RWPE2 (cell line): ENCODE measurements around the gene SH3D19.
"Not testable (repeated sequence)": the region's sequence is repeated elsewhere in the genome, so short reads cannot be mapped to it uniquely, and the experiment has no call there.

Source experiments
- ATAC-seq: fragments of 200-7000 bp; cut with Tn5 transposase; 3 replicates; pipeline ENCODE4 v1.9.1; 2021; ENCODE audit warnings: low read depth
- DNase-seq: peaks from one replicate; pipeline ENCODE4 v3.0.0-alpha.2; 2020; ENCODE audit warnings: low spot score
- H3K27ac ChIP-seq: fragments of 450-650 bp; 2 replicates; pipeline ENCODE4 v1.5.1; 2017; ENCODE audit warnings: mild to moderate bottlenecking; ENCODE audit not compliant: poor library complexity, severe bottlenecking
- H3K27me3 ChIP-seq: fragments of 250-450 bp; sonication (Bioruptor Pico); 2 replicates; pipeline ENCODE4 v1.5.1; 2021; ENCODE audit warnings: mild to moderate bottlenecking, moderate library complexity; ENCODE audit not compliant: insufficient read depth, poor library complexity, severe bottlenecking
- H3K36me3 ChIP-seq: fragments of 250-450 bp; sonication (Bioruptor Pico); 2 replicates; pipeline ENCODE4 v1.5.1; 2020; ENCODE audit warnings: low read depth, mild to moderate bottlenecking, moderate library complexity
- H3K4me1 ChIP-seq: fragments of 250-450 bp; sonication (Bioruptor Pico); 2 replicates; pipeline ENCODE4 v1.5.1; 2021; ENCODE audit warnings: mild to moderate bottlenecking, moderate library complexity; ENCODE audit not compliant: insufficient read depth, poor library complexity, severe bottlenecking
- H3K4me3 ChIP-seq: fragments of 250-450 bp; sonication (Bioruptor Pico); 2 replicates; pipeline ENCODE4 v1.5.1; 2021; ENCODE audit warnings: mild to moderate bottlenecking, moderate library complexity; ENCODE audit not compliant: severe bottlenecking
- H3K9me3 ChIP-seq: fragments of 250-450 bp; sonication (Bioruptor Pico); 2 replicates; pipeline ENCODE4 v1.5.1; 2021; ENCODE audit warnings: mild to moderate bottlenecking, moderate library complexity; ENCODE audit not compliant: severe bottlenecking
- CTCF ChIP-seq: fragments of 450-650 bp; IDR thresholded peaks from one replicate; pipeline ENCODE4 v1.5.1; 2017; ENCODE audit warnings: mild to moderate bottlenecking, moderate library complexity; ENCODE audit not compliant: poor library complexity, severe bottlenecking

Gene SH3D19

GRCh38 chr4:151094290-151094751, 231.1 kb downstream of the SH3D19 start:
- TF ChIP-seq CTCF: no peak
- ATAC-seq: no peak

GRCh38 chr4:151093203-151093602, 232.2 kb downstream of the SH3D19 start:
- no peak for DNase-seq
- no peak for ATAC-seq
- no peaks in the 10 kb centered on the region for H3K36me3 ChIP-seq
- H3K9me3 ChIP-seq: no peaks in the 10 kb centered on the region
- peaks cover 3% of the 10 kb centered on the region for H3K4me1 ChIP-seq
- no peak overlapping the region for H3K27ac ChIP-seq
- no peaks in the 10 kb centered on the region for H3K27me3 ChIP-seq
- no peak for TF ChIP-seq CTCF
- no peak overlapping the region for H3K4me3 ChIP-seq

More at GRCh38 chr4:151094290-151094751, 231.1 kb downstream of the SH3D19 start:
- no peak for DNase-seq
- H3K27ac ChIP-seq: no peak overlapping the region
- H3K36me3 ChIP-seq: no peaks in the 10 kb centered on the region
- no peaks in the 10 kb centered on the region for H3K27me3 ChIP-seq
- H3K9me3 ChIP-seq: no peaks in the 10 kb centered on the region
- H3K4me3 ChIP-seq: no peak overlapping the region
- H3K4me1 ChIP-seq: peaks cover 3% of the 10 kb centered on the region

- Histone ChIP-seq H3K27ac (no peak overlapping the region), H3K36me3 (no peaks in the 10 kb centered on the region), H3K27me3 (no peaks in the 10 kb centered on the region), H3K4me1 (peaks cover 3% of the 10 kb centered on the region), H3K4me3 (no peak overlapping the region), H3K9me3 (no peaks in the 10 kb centered on the region)
- DNase-seq (no peak), ATAC-seq (no peak)
- TF ChIP-seq CTCF: no peak
Observed at GRCh38 chr4:151092488-151092887, 232.9 kb downstream of the SH3D19 start.

- H3K4me1 ChIP-seq: peaks cover 3% of the 10 kb centered on the region
- no peaks in the 10 kb centered on the region for H3K36me3 ChIP-seq
- peak; percentile 85 for ATAC-seq
- no peak for TF ChIP-seq CTCF
- no peaks in the 10 kb centered on the region for H3K9me3 ChIP-seq
- no peak overlapping the region for H3K27ac ChIP-seq
- no peak overlapping the region for H3K4me3 ChIP-seq
- H3K27me3 ChIP-seq: no peaks in the 10 kb centered on the region
- DNase-seq: no peak
Observed at GRCh38 chr4:151091047-151091446, 234.4 kb downstream of the SH3D19 start.

- Histone ChIP-seq H3K9me3 (no peaks in the 10 kb centered on the region), H3K27me3 (no peaks in the 10 kb centered on the region)
Observed at GRCh38 chr4:151087467-151087866, 237.9 kb downstream of the SH3D19 start.

GRCh38 chr4:151077978-151078377, 247.4 kb downstream of the SH3D19 start:
- H3K9me3 ChIP-seq, H3K36me3 ChIP-seq, H3K4me1 ChIP-seq, DNase-seq, H3K27ac ChIP-seq, H3K4me3 ChIP-seq, H3K27me3 ChIP-seq: not testable (repeated sequence)
- peak; percentile 53; the same call in 2 of the 3 replicates for ATAC-seq

More at GRCh38 chr4:151087467-151087866, 237.9 kb downstream of the SH3D19 start:
- no peaks in the 10 kb centered on the region for H3K36me3 ChIP-seq
- no peak overlapping the region for H3K4me3 ChIP-seq
- no peak for TF ChIP-seq CTCF
- ATAC-seq (no peak), DNase-seq (no peak)
- peaks cover 3% of the 10 kb centered on the region for H3K4me1 ChIP-seq
- no peak overlapping the region for H3K27ac ChIP-seq
